GM21619 (cell line): ENCODE measurements around the gene CFH.
A peak's percentile ranks its signal among the peaks of the same experiment; 100 is the strongest.
"Not testable (repeated sequence)": the region's sequence is repeated elsewhere in the genome, so short reads cannot be mapped to it uniquely, and the experiment has no call there.

Source experiments
- ATAC-seq: cut with Tn5 transposase; IDR thresholded peaks from one replicate; pipeline ENCODE4 v1.9.1; 2021; ENCODE audit not compliant: unreplicated experiment

The CFH gene

GRCh38 chr1:196667131-196667530 lies 15.3 kb downstream of the CFH start:
- ATAC-seq = no peak

- ATAC-seq = no peak
Observed at GRCh38 chr1:196669051-196669450, 17.2 kb downstream of the CFH start.

GRCh38 chr1:196669693-196670092 lies 17.9 kb downstream of the CFH start:
- no peak for ATAC-seq

- ATAC-seq = no peak
Observed at GRCh38 chr1:196674908-196675307, 23.1 kb downstream of the CFH start.

GRCh38 chr1:196677781-196678509 lies 26.1 kb downstream of the CFH start:
- no peak for ATAC-seq

GRCh38 chr1:196678510-196678884 lies 26.7 kb downstream of the CFH start:
- ATAC-seq = no peak

GRCh38 chr1:196680107-196680506 lies 28.3 kb downstream of the CFH start:
- no peak for ATAC-seq

- no peak for ATAC-seq
Observed at GRCh38 chr1:196684476-196684875, 32.6 kb downstream of the CFH start.

- no peak for ATAC-seq
Observed at GRCh38 chr1:196685506-196685905, 33.7 kb downstream of the CFH start.

- no peak for ATAC-seq
Observed at GRCh38 chr1:196689001-196689400, 37.2 kb downstream of the CFH start.

GRCh38 chr1:196690582-196690981 lies 38.7 kb downstream of the CFH start:
- ATAC-seq = no peak

- no peak for ATAC-seq
Observed at GRCh38 chr1:196698993-196699392, 47.1 kb downstream of the CFH start.

GRCh38 chr1:196701144-196701543 lies 49.3 kb downstream of the CFH start:
- no peak for ATAC-seq

- not testable (repeated sequence) for ATAC-seq
Observed at GRCh38 chr1:196709892-196710291, 58.0 kb downstream of the CFH start.

GRCh38 chr1:196717868-196718267 lies 66.0 kb downstream of the CFH start:
- no peak for ATAC-seq

- peak; percentile 98 for ATAC-seq
Observed at GRCh38 chr1:196723325-196724185, 71.7 kb downstream of the CFH start.

GRCh38 chr1:196732526-196732925 lies 80.7 kb downstream of the CFH start:
- no peak for ATAC-seq

- no peak for ATAC-seq
Observed at GRCh38 chr1:196733091-196733970, 81.5 kb downstream of the CFH start.

- ATAC-seq = no peak
Observed at GRCh38 chr1:196734006-196734405, 82.2 kb downstream of the CFH start.

GRCh38 chr1:196734460-196734859 lies 82.6 kb downstream of the CFH start:
- no peak for ATAC-seq

GRCh38 chr1:196738730-196739129 lies 86.9 kb downstream of the CFH start:
- no peak for ATAC-seq
